ENCODE data around the gene FRMPD2.

GRCh38 chr10:48299692-48300091, 25.2 kb upstream of the FRMPD2 start:
- TF ChIP-seq CTCF (conservative IDR thresholded peaks at IDR 0.05; ENCODE audit: low read depth in 2 of 2) (no peak), POLR2AphosphoS5 (IDR thresholded peaks at IDR 0.05; ENCODE audit: low read depth) (no peak), EZH2 (IDR thresholded peaks at IDR 0.05; ENCODE audit: low read depth, unreplicated experiment) (no peak), EZH2phosphoT487 (IDR thresholded peaks at IDR 0.05; ENCODE audit: unreplicated experiment) (no peak), NANOG (IDR thresholded peaks at IDR 0.05; ENCODE audit: borderline replicate concordance) (no peak), STAT1 (IDR thresholded peaks at IDR 0.05; ENCODE audit: unreplicated experiment) (no peak), ZNF462 (CRISPR knock-in tag; IDR thresholded peaks at IDR 0.05) (no peak), CREB1 (CRISPR knock-in tag; IDR thresholded peaks at IDR 0.05; ENCODE audit: low read depth) (no peak)
- TF ChIP-seq, protein P1, sequence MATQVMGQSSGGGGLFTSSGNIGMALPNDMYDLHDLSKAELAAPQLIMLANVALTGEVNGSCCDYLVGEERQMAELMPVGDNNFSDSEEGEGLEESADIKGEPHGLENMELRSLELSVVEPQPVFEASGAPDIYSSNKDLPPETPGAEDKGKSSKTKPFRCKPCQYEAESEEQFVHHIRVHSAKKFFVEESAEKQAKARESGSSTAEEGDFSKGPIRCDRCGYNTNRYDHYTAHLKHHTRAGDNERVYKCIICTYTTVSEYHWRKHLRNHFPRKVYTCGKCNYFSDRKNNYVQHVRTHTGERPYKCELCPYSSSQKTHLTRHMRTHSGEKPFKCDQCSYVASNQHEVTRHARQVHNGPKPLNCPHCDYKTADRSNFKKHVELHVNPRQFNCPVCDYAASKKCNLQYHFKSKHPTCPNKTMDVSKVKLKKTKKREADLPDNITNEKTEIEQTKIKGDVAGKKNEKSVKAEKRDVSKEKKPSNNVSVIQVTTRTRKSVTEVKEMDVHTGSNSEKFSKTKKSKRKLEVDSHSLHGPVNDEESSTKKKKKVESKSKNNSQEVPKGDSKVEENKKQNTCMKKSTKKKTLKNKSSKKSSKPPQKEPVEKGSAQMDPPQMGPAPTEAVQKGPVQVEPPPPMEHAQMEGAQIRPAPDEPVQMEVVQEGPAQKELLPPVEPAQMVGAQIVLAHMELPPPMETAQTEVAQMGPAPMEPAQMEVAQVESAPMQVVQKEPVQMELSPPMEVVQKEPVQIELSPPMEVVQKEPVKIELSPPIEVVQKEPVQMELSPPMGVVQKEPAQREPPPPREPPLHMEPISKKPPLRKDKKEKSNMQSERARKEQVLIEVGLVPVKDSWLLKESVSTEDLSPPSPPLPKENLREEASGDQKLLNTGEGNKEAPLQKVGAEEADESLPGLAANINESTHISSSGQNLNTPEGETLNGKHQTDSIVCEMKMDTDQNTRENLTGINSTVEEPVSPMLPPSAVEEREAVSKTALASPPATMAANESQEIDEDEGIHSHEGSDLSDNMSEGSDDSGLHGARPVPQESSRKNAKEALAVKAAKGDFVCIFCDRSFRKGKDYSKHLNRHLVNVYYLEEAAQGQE (IDR thresholded peaks at IDR 0.05; ENCODE audit: unreplicated experiment) = no peak

All from GM23338 (cell line).